A549 (cell line): Measurements from ENCODE around the gene IQCN. TPM values are rescaled to one million over a fixed set of nuclear protein-coding genes. Genes with fewer than 3 reads are reported as not detected.

ENCODE experiments used
- ATAC-seq, 2 experiments: fragments of 200-7000 bp in 1 of 2; fragments of >200 bp in 1 of 2; cut with Nextera tagmentation in 1 of 2; cut with Tn5 transposase in 1 of 2; 3 replicates each; pipeline versions ENCODE4 v1.8.0 to v1.9.1; 2018 to 2020; ENCODE audit warnings: mild to moderate bottlenecking in 1 of 2, moderate library complexity in 1 of 2
- CTCF ChIA-PET: fragments of 300-600 bp; sonication (Branson Sonifier 250); formaldehyde crosslinking; extraction: SDS; loops from one replicate; lab custom pipeline; 2021; ENCODE audit warnings: antibody characterized with exemption, inconsistent platforms; lab: Yijun Ruan, JAX
- POLR2A ChIA-PET: fragments of 350-600 bp; formaldehyde crosslinking; extraction: SDS; loops from one replicate; lab custom pipeline; 2021; ENCODE audit warnings: antibody characterized with exemption, inconsistent platforms; lab: Yijun Ruan, JAX
- DNase-seq, 2 experiments: peaks; one replicate each; pipeline versions ENCODE4 v3.0.0 to v3.0.0-alpha.2; 2011 to 2016; ENCODE audit warnings: low read depth in 1 of 2, low spot score in 1 of 2
- FAIRE-seq: peaks from 2 replicates; lab custom pipeline; 2011; peaks lifted over from hg19 to GRCh38; lab: Jason Lieb, UNC
- H3K27ac ChIP-seq, 2 experiments: fragments of >200 bp; sonication (Bioruptor Twin); formaldehyde crosslinking; 3 replicates each; pipeline ENCODE4 v1.5.1; 2016 to 2017
- H3K4me1 ChIP-seq: fragments of >200 bp; sonication (Bioruptor Twin); formaldehyde crosslinking; 3 replicates; pipeline ENCODE4 v1.6.1; 2016
- H3K4me2 ChIP-seq: fragments of >200 bp; sonication (Bioruptor Twin); formaldehyde crosslinking; 3 replicates; pipeline ENCODE4 v1.6.1; 2016
- H3K4me3 ChIP-seq: fragments of >200 bp; sonication (Bioruptor Twin); formaldehyde crosslinking; 3 replicates; pipeline ENCODE4 v1.5.1; 2016
- H3K9me3 ChIP-seq: fragments of >200 bp; sonication (Bioruptor Twin); formaldehyde crosslinking; 3 replicates; pipeline ENCODE4 v1.6.1; 2016
- CBX2 ChIP-seq: fragments of 200-600 bp; sonication (generic); IDR thresholded peaks from 2 replicates; pipeline ENCODE4 v1.6.1; 2016; ENCODE audit warnings: low read depth, mild to moderate bottlenecking, borderline replicate concordance
- CHD2 ChIP-seq: fragments of 150-350 bp; IDR thresholded peaks from 2 replicates; pipeline ENCODE4 v1.6.1; 2014; ENCODE audit warnings: low read length; ENCODE audit not compliant: partially characterized antibody
- HOXA7 ChIP-seq: fragments of 250-450 bp; sonication (Bioruptor Pico); IDR thresholded peaks from 2 replicates; pipeline ENCODE4 v1.5.0; 2020; ENCODE audit warnings: mild to moderate bottlenecking, moderate library complexity
- HOXB13 ChIP-seq: fragments of 250-450 bp; sonication (Bioruptor Pico); IDR thresholded peaks from 2 replicates; pipeline ENCODE4 v1.5.0; 2020; ENCODE audit warnings: low read depth, mild to moderate bottlenecking, moderate library complexity
- RCOR1 ChIP-seq: fragments of 150-350 bp; IDR thresholded peaks from 2 replicates; pipeline ENCODE4 v1.6.1; 2014; ENCODE audit warnings: antibody characterized with exemption, low read length, low read depth
- WGBS: methylation state at CpG from one replicate; pipeline ENCODE4 v1.1.6; 2017; ENCODE audit errors: missing lambda C conversion rate; 5-methylcytosine and 5-hydroxymethylcytosine counted together
- polyA plus RNA-seq, 4 experiments: library from polyadenylated mRNA; depleted of rRNA in 3 of 4; stranded (reverse); fragments of >200 nt; fragmentation: RNase III in 1 of 4; extraction: RNeasy Plus Mini Kit Qiagen cat#74134 plus additional on column Dnase treatment in 1 of 4; gene quantifications; 2 replicates in 3 of 4; 3 replicates in 1 of 4; pipeline ENCODE4 v1.2.3, GENCODE V29; 2011 to 2017
- TF ChIP-seq, protein P1 (sequence below): fragments of >200 bp; sonication (Bioruptor Twin); formaldehyde crosslinking; IDR thresholded peaks from 3 replicates; pipeline ENCODE4 v1.6.1; 2016
- TF ChIP-seq, protein P2 (sequence below): fragments of 250-450 bp; sonication (Bioruptor Pico); IDR thresholded peaks from 2 replicates; pipeline ENCODE4 v1.5.0; 2021; ENCODE audit warnings: mild to moderate bottlenecking, moderate library complexity, borderline replicate concordance
- TF ChIP-seq, protein P3 (sequence below): fragments of 150-350 bp; IDR thresholded peaks from 2 replicates; pipeline ENCODE4 v1.6.1; 2014; ENCODE audit warnings: low read depth, mild to moderate bottlenecking, low read length
- TF ChIP-seq, protein P4 (sequence below): fragments of >200 bp; sonication (Bioruptor Twin); formaldehyde crosslinking; IDR thresholded peaks from 3 replicates; pipeline ENCODE4 v1.5.1; 2016
- TF ChIP-seq, protein P5 (sequence below): IDR thresholded peaks from 2 replicates; pipeline ENCODE4 v1.6.1; 2012
- TF ChIP-seq, protein P6 (sequence below): fragments of 200-600 bp; sonication (generic); IDR thresholded peaks from 2 replicates; pipeline ENCODE4 v1.6.1; 2016; ENCODE audit warnings: antibody characterized with exemption, mild to moderate bottlenecking, moderate library complexity

IQCN gene
- polyA plus RNA-seq, 2 of the 4 experiments (the other 2 are of a cell fraction) = 0.34 to 0.50 TPM

DNA sequence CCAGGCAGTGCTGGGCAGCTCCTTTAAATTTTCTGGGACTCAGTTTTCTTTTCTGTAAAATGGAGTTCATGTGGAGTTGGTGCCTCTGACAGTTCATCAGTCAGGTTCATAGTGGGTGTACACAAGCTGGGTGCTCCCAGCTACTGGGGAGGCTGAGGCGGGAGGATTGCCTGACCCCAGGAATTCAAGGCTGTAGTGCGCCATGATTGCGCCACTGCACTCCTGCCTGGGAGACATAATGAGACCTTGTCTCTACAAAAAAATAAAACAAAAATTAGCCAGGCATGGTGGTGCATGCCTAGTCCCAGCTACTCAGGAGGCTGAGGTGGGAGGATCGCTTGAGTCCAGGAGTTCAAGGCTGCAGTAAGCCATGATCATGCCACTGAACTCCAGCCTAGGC is 21.1 kb downstream of the IQCN start:
- H3K4me3 ChIP-seq = no peak overlapping the region

DNA sequence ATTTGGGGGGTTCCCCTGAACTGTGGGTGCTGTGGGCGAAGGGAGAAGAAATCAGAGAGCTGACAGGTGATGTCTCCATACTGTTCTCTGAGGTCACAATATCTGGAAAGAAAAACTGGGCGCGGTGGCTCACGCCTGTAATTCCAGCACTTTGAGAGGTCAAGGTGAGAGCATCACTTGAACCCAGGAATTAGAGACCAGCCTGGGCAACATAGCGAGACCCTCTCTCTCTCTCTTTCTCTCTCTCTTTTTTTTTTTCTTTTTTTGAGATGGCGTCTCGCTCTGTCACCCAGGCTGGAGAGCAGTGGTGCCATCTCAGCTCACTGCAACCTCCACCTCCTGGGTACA is 21.9 kb downstream of the IQCN start:
- H3K4me2 ChIP-seq = no peak overlapping the region
- WGBS = 27% methylated on average over 7 of the region's 7 CpGs
- FAIRE-seq = no peak
- ChIA-PET CTCF (interaction anchor here (0.6 to 7.6 kb wide), 36 partner anchors 8 to 195 kb away, joined by 3 to 86 read pairs (median 8); partner anchors contain the start of genes IQCN, MPV17L2, PDE4C and RAB3A), POLR2A (interaction anchor here (1.0 to 1.3 kb wide), 3 partner anchors 27 to 44 kb away, joined by 3 to 4 read pairs (median 4); partner anchors contain the start of gene JUND)
- H3K4me3 ChIP-seq = no peak overlapping the region
- no peak overlapping the region for H3K27ac ChIP-seq
- H3K4me1 ChIP-seq = no peaks in the 10 kb centered on the region
- H3K9me3 ChIP-seq = no peaks in the 10 kb centered on the region
- no peak; a peak in 1 of 6 replicates for ATAC-seq
- TF ChIP-seq, protein P1, sequence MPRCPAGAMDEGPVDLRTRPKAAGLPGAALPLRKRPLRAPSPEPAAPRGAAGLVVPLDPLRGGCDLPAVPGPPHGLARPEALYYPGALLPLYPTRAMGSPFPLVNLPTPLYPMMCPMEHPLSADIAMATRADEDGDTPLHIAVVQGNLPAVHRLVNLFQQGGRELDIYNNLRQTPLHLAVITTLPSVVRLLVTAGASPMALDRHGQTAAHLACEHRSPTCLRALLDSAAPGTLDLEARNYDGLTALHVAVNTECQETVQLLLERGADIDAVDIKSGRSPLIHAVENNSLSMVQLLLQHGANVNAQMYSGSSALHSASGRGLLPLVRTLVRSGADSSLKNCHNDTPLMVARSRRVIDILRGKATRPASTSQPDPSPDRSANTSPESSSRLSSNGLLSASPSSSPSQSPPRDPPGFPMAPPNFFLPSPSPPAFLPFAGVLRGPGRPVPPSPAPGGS = no peak
- no peak for TF ChIP-seq RCOR1
- TF ChIP-seq, protein P2, sequence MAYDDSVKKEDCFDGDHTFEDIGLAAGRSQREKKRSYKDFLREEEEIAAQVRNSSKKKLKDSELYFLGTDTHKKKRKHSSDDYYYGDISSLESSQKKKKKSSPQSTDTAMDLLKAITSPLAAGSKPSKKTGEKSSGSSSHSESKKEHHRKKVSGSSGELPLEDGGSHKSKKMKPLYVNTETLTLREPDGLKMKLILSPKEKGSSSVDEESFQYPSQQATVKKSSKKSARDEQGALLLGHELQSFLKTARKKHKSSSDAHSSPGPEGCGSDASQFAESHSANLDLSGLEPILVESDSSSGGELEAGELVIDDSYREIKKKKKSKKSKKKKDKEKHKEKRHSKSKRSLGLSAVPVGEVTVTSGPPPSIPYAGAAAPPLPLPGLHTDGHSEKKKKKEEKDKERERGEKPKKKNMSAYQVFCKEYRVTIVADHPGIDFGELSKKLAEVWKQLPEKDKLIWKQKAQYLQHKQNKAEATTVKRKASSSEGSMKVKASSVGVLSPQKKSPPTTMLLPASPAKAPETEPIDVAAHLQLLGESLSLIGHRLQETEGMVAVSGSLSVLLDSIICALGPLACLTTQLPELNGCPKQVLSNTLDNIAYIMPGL = no peak
- TF ChIP-seq, protein P3, sequence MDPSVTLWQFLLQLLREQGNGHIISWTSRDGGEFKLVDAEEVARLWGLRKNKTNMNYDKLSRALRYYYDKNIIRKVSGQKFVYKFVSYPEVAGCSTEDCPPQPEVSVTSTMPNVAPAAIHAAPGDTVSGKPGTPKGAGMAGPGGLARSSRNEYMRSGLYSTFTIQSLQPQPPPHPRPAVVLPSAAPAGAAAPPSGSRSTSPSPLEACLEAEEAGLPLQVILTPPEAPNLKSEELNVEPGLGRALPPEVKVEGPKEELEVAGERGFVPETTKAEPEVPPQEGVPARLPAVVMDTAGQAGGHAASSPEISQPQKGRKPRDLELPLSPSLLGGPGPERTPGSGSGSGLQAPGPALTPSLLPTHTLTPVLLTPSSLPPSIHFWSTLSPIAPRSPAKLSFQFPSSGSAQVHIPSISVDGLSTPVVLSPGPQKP = no peak
- DNase-seq = no peak

More for the DNA sequence above, 21.1 kb downstream of the IQCN start:
- DNase-seq (no peak), FAIRE-seq (no peak), ATAC-seq (no peak)
- H3K9me3 ChIP-seq = no peaks in the 10 kb centered on the region
- ChIA-PET CTCF (interaction anchor here (0.6 to 7.6 kb wide), 24 partner anchors 9 to 809 kb away, joined by 3 to 86 read pairs (median 12); partner anchors contain the start of genes IQCN, MPV17L2 and RAB3A), POLR2A (no interaction called here)
- 63% methylated on average over 4 of the region's 4 CpGs for WGBS
- no peak overlapping the region for H3K4me2 ChIP-seq
- no peak overlapping the region for H3K27ac ChIP-seq
- H3K4me1 ChIP-seq = no peaks in the 10 kb centered on the region
- TF ChIP-seq CHD2 (no peak), HOXA7 (no peak), CBX2 (no peak), HOXB13 (CRISPR knock-in tag) (no peak)
- TF ChIP-seq, protein P4, sequence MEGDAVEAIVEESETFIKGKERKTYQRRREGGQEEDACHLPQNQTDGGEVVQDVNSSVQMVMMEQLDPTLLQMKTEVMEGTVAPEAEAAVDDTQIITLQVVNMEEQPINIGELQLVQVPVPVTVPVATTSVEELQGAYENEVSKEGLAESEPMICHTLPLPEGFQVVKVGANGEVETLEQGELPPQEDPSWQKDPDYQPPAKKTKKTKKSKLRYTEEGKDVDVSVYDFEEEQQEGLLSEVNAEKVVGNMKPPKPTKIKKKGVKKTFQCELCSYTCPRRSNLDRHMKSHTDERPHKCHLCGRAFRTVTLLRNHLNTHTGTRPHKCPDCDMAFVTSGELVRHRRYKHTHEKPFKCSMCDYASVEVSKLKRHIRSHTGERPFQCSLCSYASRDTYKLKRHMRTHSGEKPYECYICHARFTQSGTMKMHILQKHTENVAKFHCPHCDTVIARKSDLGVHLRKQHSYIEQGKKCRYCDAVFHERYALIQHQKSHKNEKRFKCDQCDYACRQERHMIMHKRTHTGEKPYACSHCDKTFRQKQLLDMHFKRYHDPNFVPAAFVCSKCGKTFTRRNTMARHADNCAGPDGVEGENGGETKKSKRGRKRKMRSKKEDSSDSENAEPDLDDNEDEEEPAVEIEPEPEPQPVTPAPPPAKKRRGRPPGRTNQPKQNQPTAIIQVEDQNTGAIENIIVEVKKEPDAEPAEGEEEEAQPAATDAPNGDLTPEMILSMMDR = no peak
- TF ChIP-seq, protein P5, sequence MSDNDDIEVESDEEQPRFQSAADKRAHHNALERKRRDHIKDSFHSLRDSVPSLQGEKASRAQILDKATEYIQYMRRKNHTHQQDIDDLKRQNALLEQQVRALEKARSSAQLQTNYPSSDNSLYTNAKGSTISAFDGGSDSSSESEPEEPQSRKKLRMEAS = no peak
- TF ChIP-seq, protein P6, sequence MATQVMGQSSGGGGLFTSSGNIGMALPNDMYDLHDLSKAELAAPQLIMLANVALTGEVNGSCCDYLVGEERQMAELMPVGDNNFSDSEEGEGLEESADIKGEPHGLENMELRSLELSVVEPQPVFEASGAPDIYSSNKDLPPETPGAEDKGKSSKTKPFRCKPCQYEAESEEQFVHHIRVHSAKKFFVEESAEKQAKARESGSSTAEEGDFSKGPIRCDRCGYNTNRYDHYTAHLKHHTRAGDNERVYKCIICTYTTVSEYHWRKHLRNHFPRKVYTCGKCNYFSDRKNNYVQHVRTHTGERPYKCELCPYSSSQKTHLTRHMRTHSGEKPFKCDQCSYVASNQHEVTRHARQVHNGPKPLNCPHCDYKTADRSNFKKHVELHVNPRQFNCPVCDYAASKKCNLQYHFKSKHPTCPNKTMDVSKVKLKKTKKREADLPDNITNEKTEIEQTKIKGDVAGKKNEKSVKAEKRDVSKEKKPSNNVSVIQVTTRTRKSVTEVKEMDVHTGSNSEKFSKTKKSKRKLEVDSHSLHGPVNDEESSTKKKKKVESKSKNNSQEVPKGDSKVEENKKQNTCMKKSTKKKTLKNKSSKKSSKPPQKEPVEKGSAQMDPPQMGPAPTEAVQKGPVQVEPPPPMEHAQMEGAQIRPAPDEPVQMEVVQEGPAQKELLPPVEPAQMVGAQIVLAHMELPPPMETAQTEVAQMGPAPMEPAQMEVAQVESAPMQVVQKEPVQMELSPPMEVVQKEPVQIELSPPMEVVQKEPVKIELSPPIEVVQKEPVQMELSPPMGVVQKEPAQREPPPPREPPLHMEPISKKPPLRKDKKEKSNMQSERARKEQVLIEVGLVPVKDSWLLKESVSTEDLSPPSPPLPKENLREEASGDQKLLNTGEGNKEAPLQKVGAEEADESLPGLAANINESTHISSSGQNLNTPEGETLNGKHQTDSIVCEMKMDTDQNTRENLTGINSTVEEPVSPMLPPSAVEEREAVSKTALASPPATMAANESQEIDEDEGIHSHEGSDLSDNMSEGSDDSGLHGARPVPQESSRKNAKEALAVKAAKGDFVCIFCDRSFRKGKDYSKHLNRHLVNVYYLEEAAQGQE = no peak
- TF ChIP-seq, protein P2 = no peak
